GM19025 (cell line): ENCODE results near the gene ABCB6.

ENCODE experiments used
- ATAC-seq: cut with Tn5 transposase; IDR thresholded peaks from one replicate; pipeline ENCODE4 v1.9.1; 2021; ENCODE audit warnings: mild to moderate bottlenecking, low read depth, moderate library complexity; ENCODE audit not compliant: unreplicated experiment

Gene ABCB6

DNA sequence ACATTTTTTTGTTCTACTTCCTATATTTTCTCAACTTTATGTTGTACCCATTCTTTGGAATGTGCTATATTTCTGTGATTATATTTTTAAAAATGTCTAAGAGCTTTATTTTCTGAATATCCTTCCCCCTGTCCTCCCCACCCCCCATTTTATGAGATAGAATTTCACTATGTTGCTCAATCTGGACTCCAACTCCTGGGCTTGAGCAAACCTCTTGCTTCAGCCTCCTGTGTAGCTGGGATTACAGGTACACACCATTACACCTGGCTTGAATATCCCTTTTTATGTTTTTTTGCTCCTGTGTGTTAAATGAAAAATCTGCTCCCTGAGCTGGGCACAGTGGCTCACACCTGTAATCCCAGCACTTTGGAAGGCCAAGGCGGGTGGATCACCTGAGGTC is 21.4 kb downstream of the ABCB6 start:
- ATAC-seq = no peak

- ATAC-seq = no peak
Measured at GRCh38 chr2:219186754-219187456, 31.9 kb downstream of the ABCB6 start.

DNA sequence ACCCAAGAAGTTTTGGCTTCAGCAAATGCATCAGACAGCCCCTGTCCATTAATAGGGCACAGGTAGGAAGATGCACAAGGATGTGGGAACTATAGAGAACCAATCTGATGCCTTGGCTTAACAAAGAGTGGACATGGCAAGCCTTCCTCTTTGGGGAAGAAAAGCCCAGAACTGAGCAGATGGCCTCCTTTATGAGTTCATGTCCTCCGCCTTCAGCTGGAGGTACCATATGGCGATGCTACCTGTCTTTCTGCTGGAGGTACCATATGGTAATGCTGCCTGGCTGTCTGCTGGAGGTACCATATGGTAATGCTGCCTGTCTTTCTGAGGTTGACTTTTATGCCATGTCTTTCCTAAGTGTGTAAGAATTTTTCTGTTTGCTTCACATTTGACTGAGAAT is 34.6 kb downstream of the ABCB6 start:
- ATAC-seq = no peak

DNA sequence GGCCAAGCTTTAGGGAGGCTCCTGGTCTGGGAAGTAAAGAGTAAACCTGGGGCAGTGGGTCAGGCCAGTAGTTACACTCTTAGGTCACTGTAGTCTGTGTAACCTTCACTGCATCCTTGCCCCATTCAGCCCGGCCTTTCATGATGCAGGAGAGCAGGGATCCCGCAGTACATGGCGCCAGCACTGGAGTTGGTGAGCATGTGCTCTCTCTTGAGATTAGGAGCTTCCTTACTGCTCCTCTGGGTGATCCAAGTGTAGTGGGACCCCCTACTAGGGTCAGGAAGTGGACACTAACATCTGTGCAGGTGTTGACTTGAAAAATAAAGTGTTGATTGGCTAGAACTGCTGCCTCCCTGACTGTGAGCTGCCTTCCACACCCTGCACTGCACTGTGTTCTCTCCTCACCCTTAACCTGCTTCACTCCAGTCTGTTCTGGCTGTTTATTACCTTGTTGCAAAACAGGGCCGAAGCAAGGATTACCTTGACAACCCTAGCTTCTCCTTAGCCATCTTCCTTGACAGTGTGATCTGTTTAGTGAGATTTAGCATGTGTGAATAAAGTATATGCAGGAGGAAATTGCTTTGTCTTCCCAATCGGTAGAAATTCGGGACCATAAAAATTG is 35.5 kb downstream of the ABCB6 start:
- no peak for ATAC-seq

DNA sequence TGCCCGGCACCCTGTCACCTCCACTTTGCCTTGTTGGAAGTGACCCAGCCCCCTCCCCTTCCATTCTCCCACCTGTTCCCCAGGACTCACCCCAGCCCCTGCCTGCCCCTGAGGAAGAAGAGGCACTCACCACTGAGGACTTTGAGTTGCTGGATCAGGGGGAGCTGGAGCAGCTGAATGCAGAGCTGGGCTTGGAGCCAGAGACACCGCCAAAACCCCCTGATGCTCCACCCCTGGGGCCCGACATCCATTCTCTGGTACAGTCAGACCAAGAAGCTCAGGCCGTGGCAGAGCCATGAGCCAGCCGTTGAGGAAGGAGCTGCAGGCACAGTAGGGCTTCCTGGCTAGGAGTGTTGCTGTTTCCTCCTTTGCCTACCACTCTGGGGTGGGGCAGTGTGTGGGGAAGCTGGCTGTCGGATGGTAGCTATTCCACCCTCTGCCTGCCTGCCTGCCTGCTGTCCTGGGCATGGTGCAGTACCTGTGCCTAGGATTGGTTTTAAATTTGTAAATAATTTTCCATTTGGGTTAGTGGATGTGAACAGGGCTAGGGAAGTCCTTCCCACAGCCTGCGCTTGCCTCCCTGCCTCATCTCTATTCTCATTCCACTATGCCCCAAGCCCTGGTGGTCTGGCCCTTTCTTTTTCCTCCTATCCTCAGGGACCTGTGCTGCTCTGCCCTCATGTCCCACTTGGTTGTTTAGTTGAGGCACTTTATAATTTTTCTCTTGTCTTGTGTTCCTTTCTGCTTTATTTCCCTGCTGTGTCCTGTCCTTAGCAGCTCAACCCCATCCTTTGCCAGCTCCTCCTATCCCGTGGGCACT is 36.2 kb downstream of the ABCB6 start:
- ATAC-seq = no peak

DNA sequence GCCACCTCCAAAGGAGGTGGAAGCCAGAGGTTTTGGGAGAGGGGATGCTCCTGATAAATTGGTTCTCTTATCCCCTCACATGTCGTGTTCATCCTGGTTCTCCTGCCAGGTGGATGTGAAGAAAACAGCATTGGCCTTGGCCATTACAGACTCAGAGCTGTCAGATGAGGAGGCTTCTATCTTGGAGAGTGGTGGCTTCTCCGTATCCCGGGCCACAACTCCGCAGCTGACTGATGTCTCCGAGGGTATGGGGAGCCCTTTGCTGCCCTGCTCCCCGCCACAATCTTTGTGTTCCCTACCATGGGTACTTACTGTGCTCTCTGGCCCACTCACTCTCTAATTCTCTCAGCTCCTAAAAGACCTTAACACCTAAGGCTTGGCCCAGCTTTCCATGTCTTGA is 37.2 kb downstream of the ABCB6 start:
- no peak for ATAC-seq

GRCh38 chr2:219180961-219181360 is 37.8 kb downstream of the ABCB6 start:
- no peak for ATAC-seq

DNA sequence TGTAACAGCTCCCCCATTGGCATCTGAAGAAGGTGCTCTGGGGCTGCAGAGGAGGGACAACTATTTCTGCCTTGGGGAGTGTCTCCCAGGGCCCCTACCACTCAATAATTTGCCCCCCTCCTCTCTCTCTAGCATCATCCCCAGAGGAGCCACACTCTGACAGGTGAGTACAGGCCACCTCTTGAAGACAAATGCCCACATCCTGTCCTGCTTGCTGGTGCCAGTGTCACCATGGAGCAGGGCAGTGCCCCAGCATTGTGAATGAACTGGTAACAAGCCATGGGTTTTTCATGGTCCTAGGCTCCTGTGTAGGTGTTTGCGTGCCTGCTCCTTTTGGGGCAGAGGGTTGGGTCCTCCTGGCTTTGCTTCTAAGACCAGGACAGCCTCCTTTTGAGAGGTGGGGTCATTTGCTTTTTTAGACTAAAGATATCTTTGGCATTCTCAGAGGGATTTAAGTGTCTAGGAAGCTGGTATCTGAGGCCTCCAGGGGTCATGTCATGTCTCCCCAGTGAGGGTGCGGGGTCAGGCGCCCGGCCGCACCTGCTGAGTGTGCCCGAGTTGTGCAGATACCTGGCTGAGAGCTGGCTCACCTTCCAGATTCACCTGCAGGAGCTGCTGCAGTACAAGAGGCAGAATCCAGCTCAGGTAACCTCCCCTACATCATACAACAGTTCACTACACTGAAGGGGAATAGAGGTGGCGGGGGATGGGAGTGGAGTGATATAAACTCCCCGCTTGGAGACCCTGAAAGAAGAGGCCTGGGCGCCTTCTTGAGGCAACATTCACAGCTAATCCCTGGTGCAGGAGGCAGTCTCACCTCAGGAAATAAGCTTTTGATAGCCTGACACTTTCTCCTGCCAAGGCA is 38.9 kb downstream of the ABCB6 start:
- ATAC-seq = no peak

DNA sequence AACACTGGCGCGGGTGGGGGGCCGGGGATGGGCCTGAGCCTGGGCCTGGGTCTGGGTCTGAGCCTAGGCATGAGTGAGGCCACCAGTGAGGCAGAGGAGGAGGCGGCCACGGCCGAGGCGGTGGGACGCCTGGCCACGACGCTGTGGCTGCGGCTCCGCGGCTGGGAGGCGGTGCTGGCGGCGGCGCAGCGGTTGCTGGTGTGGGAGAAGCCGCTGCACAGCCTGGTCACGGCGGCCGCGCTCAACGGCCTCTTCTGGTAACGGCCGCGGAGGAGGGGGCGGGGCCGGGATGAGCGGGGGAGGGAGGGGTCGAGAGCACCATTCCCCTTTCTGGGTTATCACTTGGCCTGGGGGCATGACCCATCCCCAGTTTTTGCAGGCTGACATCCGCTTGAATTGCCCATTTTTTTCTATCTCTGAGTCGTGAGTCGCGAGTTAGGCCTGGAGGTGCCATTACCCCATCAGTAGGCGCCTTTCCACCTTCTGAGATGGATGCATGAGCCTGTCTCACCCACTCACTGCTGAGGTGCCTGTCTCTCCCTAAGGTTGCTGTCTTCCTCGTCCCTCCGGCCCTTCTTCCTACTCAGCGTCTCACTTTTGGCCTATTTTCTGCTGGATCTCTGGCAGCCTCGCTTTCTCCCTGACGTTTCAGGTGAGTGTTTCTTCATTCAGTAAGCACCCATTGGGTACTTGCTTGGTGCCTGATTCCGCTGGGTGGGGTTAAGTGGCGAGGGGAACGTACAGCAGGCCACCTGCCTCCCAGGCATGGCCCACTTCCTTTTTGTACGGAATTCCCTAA is 40.2 kb downstream of the ABCB6 start:
- ATAC-seq = peak; percentile 9

- ATAC-seq = peak; percentile 44
Measured at GRCh38 chr2:219177552-219178376, 41.0 kb downstream of the ABCB6 start, which contains the start of gene RETREG2. Gene RETREG2, plus strand, starts transcription at chr2:219178275. Its CDS starts 78 bp downstream, at chr2:219178353.

- ATAC-seq = peak; percentile 62
Measured at GRCh38 chr2:219176818-219177551, 41.8 kb downstream of the ABCB6 start, which contains the start of gene CNPPD1. Gene CNPPD1, minus strand, starts transcription at chr2:219176925. Its CDS starts 97 bp downstream, at chr2:219176828.

DNA sequence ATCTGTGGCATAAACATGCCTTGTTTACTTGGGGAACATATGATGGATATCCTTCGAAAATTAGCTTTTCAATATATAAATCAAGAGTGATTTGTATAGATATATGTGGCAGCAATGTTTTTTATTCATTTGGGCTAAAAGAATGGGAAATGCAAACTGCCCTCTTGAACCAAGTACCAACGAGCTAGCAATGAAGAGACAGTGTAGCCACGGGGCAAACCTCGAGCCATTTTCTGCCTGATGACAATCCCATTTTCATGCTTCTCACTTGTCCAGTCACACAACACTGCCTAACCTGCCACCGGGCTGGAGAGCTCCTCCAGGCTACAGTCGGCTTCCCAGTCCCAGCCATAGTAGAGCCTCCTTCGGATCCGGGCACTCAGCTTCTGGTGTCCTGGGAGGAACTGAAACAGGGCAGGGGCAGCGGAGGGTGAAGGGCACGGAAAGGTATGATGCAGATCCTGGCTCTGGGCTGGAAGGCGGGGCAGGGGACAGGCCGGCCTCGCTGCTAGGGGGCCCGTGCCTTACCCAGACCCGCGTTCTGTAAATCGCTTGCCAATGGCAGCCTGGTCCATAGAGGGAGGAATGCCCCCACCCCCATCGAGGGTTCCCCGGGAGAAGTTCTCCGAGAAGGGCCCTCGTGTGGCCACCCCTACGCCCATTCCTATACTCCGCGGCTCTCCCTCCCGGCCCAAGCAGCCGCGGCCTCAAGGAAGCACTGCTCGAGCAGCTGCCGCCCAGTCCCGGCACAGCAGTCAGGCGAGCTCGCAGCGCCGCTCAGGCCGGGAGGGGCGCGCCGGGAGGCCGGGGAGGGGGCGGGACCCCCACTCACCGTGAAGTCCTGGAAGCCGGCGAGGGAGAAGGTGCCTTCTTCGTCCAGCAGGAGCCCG is 42.6 kb downstream of the ABCB6 start:
- peak; percentile 15 for ATAC-seq

GRCh38 chr2:219175486-219175885 is 43.3 kb downstream of the ABCB6 start:
- no peak for ATAC-seq

DNA sequence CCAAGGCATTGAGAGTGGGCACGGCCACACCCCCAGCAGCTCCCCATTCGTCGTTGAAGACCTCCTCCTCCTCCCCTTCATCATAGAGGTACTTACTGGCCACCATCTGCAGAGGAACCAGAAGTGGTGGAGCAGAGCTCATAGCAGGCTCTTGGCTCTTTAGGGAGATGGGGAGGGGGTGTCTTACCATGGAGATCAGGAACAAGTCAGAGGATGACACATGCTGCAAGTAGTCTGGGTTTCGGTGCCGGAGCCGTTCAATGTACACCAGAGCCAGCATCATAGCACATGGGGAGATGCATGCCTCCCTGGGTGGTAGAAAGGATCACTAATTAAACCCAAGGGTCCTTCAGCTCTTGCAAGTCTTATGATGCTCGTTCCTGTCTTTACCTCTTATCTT is 44.0 kb downstream of the ABCB6 start:
- ATAC-seq = no peak

DNA sequence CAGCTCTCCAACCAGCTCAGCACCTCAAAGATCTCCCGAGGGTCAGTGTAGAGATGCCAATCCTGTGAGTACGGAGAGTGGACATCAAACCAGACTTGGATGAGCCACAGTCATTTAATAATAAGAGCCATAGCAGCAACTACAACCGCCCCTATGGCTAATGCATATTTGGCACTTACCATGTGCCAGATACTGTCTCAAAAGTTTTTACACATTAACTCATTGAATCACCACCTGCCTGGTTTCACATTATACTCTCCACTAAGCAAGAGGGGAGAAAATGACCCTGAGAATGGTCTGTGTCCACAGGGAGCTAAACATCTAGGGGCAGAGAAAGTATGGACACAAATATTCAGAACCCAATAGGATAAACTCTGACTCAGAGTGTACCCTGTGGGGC is 44.6 kb downstream of the ABCB6 start:
- ATAC-seq = no peak

DNA sequence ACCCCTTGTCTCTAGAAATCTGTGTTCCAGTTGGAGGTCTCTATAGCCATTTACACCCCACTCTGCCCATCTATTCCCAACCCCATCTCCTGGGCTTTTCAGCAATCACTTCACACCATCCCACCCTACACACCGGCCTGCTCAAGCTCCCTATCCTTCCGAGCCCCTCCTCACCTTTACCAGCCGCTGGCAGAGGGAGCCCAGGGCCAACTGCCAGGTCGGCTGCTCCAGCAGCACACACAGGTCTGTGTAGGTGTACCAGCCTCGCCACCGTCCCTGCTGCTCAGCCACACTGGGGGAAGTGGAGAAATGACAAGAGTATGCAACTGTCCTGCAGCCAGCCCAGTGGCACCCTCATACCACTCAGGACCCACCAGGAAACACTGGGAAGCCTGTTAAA is 45.6 kb downstream of the ABCB6 start:
- ATAC-seq = no peak
